ENCODE measurements around the gene CYTH2.
"Not testable (repeated sequence)": the region's sequence is repeated elsewhere in the genome, so short reads cannot be mapped to it uniquely, and the experiment has no call there.

The CYTH2 gene

DNA sequence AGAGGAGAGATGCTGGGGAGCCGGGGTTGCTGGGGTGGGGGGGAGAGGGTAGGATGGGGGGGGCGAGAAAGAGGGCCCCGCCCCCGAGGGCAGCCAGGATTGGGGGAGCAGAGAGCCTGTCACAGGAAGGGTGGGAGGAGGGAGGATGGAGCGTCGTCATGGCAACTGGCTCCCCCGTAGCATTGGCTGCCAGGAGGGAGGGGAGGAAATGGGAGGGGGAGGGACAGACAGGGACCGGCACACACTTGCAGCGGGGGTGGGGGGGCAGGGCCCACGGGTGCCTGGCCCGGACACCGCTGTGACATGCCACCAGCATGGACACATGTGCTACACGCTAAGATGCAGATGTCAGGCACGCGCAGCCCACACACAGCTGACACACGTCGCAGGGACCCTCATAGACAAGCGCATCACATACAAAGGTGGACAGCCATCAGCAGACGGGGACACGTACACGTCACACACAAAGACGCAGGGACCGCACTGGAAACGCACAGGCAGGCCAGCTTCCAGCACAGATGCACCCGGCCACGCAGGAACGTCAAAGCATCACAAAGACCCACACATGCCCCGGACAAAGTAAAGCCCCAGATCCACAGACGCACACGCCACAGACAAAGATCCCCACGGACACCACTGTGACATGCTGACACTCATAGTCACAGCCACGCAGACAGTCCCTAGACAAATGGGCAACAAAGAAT lies 42.8 kb downstream of the CYTH2 start, which contains the start of gene LMTK3:
LMTK3 (minus strand) TSS at position 36 of the 704 bp plus-strand sequence. CDS start 259 bp downstream, outside the sequence.
- peak; percentile 50 to 60 for DNase-seq (ENCODE audit: low read depth in 2 of 2)

DNA sequence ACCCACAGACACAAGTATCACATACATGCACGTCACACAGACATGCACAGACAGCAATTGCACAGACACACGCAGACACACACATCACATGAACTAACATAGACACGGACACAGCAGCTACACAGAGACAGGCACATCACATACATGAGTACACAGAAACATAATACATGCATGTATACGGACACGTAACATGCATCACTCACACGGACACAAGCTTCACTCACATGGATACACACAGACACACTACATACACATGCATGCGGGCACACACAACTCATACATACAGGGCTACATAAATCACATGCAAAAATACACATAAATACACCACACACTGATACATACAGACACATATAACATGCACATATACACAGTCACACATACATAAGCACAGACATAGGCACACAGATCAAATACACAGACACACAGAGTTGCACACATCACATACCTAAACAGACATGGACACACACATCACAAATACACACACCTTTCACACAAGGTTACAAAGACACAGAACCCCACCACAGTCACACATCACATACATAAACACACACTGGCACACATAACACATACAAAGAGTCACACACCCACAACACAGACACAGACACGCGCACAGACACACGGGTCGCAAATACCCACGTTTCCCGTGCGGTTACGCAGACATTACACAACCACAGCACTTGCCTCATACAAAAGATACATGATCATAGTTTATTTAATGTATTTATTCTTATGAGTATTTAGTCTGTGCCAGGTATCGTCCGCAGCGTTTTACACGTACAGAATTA lies 43.5 kb downstream of the CYTH2 start:
- no peak for DNase-seq (ENCODE audit: low read depth in 2 of 2)

DNA sequence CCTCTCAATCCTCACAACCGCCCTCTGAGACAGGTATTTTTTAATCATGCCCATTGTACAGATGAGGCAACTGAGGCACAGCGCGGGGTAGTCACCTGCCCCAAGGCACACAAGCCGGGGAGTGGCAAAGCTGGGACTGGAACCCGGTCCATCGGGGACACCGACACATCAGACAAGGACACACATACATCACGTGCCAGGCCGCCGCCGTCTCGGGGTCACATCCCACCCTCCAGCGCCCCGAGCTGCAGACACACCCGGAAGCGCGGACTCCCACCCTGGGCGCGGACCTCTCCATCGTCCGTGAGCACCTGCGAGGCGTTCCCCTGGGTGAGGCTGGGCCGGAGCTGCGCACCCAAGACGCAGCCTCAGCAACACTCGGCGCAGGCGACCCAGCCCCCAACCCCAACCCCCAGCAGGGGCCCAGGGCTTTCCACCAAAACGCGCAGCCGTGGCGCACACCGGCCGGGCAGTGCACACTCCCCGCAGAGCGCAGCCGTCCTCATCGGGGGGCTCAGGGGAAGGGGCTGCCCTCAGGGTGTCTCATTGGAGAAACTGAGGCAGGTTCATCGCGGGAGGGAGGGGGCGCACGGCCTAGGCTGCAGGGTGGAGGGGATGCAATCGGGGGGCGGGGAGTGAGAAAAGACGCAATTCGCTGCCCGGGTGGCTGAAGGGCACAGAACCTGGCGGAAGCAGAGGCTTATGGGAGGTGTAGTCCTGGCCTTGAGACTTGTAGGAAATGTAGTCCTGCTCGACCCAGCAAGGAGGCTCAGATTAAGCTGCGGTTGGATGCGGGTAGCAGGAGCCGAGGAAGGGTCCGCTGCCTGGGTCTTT lies 44.3 kb downstream of the CYTH2 start:
- no peak for DNase-seq (ENCODE audit: low read depth in 2 of 2)

DNA sequence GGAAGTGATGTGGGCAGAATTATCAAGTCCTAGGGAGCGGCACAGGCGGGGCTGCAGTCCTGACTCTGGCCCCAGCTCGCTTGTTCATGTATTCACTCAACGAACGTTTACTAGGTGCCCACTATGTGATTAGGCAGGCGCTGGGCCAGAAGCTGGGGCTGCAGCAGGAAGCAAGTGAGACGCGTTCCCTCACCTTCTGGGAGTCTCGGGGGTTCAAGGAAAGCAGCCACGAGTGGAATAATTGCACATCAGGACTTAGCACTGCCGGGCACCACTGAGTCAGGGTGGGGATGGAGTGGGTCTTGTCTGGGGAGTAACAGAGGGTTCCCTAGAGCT lies 44.9 kb downstream of the CYTH2 start:
- DNase-seq (ENCODE audit: low read depth in 2 of 2), result no peak

DNA sequence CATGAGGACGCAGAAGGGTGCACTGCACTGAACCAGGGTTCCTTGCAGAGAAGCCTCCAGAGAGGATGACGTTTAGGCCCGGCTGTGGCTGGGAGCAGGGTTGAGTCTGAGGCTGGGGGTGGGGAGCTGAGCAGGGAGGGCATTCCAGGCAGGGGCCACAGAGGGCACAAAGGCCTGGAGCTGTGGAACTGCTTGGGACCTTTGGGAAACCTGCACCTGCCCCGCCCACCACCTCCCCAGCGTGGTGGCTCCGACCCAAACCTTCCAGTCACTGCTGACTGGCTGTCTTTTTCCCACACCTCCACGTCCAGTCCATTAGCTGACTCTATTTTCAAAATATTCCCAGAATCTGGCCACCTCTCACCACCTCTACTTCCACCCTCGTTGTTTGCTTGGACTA lies 47.4 kb downstream of the CYTH2 start:
- DNase-seq (ENCODE audit: low read depth in 2 of 2), result no peak

DNA sequence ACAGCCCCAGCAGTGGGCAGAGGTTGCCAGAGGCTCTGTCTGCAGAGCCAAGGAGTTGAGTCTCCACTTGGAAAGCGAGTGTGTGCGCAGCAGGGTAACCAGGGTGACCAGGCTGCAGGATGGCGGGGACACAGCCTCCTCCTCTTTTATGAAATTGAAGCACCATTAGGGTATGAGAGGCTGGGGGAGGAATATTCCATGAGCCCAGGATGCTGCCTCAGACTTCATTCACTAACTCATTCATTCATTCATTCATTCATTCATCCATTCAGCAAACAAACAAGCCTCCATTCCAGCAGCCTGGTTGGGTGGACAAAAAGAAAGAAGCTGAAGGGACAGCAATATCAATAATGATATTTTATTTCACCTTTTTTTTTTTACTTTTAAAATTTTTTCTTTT lies 49.0 kb downstream of the CYTH2 start:
- no peak for DNase-seq (ENCODE audit: low read depth in 2 of 2)

DNA sequence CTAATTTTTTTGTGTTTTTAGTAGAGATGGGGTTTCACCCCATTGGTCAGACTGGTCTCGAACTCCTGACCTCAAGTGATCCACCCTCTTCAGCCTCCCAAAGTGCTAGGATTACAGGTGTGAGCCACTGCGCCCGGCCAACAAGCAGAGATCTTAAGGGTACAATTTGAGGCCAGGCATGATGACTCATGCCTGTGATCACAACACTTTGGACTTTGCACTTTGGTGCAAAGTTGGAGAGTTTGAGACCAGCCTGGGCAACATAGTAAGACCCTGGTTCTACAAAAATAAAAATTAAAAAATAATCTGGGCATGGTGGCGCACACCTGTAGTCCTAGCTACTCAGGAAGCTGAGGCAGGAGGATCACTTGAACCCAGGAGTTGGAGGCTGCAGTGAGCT lies 50.3 kb downstream of the CYTH2 start:
- DNase-seq (ENCODE audit: low read depth in 2 of 2), result not testable (repeated sequence)

DNA sequence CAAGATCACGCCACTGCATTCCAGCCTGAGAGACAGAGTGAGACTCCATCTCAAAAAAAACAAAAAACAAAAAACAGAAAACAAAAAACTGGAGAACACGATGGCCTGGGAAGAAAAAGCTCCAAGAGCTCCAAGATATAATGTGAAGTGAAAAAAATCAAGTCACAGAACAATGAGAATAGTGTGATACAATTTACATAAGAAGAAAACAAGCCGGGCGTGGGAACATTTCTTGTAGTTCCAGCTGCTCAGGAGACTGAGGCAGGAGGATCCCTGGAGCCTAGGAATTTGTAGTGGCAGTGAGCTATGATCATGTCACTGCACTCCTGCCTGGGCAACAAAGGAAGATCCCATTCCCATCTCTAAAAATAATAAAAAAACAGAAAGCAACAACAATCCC lies 51.0 kb downstream of the CYTH2 start:
- DNase-seq (ENCODE audit: low read depth in 2 of 2), result no peak

DNA sequence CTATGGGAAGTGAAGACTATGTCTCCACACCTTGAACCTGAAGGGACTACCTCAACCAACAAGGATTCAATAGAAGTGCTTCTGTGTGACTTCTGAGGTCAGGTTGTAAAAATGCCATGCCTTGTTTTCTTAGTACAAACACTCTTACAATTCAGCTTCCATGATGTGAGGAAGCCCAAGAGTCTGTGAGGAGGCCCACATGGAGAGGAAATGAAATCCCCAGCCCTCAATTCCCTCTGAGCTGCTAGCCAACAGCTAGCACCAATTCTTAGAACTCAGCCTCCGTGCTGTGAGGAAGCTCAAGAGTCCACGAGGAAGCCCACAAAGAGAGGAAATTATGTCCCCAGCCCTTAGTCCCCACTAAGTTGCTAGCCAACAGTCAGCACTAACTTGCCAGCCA lies 55.1 kb downstream of the CYTH2 start:
- DNase-seq (ENCODE audit: low read depth in 2 of 2), result no peak

DNA sequence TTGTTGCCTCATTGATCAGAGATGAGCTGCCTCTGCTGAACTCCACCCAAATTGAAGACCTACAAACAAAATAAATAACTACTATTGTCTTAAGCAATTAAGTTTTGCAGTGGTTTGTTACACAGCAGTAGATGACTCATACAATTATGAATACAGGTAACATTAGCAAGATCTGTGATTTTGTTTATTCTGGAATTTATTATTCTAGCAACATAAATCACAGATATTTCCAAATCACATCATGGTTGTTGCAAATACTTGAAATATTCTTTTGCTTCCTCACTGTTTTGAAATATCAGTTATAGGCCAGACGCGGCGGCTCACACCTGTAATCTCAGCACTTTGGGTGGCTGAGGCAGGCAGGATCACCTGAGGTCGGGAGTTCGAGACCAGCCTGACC lies 55.6 kb downstream of the CYTH2 start:
- no peak for DNase-seq (ENCODE audit: low read depth in 2 of 2)

DNA sequence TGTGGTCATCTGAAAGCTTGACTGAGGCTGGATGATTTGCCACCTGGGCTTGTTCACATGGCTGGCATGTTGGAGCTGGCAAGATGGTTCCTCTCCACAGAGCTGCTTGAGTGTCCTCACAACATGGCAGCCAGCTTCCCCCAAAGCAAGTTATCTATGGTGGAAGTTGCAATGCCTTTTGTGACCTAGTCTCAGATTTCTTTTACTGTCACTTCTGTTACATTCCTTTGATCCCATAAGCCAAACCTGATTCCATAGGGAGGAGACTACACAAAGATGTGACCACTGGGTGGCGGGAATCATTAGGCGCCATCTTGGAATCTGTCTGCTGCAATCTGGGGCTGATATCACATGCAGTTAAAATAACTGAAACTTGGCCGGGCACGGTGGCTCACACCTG lies 60.0 kb downstream of the CYTH2 start:
- no peak for DNase-seq (ENCODE audit: low read depth in 2 of 2)

DNA sequence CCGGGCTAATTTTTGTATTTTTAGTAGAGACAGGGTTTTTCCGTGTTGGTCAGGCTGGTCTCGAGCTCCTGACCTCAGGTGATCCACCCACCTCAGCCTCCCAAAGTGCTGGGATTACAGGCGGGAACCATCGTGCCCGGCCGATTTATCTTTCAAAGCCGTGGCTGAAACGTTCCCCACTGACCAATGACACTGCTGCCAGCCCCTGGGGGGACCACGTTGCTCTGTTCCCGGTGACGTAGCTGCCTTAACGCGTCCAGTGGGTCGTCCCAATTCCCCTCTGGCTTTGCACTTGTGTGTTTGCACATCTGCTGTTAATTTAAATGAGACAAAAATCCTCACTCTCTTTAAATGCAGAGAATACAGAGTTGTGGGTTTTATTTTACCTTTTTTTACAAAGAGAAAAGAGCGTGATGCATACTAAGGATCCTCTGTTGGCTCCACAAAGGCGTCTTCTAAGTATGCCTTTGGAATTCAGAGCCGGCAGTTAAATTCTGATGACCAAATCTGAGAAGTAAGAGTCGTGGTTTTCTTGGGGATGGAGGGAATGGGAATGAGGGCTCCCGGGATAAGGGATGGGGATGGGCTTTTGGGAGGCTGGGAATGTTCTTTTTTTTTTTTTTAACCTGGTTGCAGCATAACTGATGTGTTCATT lies 61.0 kb downstream of the CYTH2 start:
- no peak for DNase-seq (ENCODE audit: low read depth in 2 of 2)

DNA sequence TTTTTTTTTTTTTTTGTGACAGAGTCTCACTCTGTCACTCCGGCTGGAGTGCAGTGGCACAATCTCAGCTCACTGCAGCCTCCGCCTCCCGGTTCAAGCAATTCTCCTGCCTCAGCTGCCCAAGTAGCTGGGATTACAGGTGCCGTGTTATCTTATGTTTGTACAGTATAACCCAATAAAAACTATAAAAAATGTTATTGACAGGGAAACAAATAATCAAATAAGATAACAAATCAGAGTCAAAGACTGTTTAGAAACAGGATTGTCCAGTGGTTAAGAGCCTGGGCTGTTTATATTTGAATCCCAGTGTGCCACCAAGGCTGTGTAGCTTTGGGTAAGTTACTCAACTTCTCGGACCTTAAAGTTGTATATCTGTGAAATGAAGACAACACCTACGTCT lies 61.6 kb downstream of the CYTH2 start:
- no peak for DNase-seq (ENCODE audit: low read depth in 2 of 2)

Measured in stimulated activated CD8-positive, alpha-beta memory T cell treated with anti-CD3 and anti-CD28 coated beads, Interleukin-7, amount 100 ng/mL, for 1 hour (primary cell).